ENCODE data around the gene SORBS2. TPM values are rescaled to one million over a fixed set of nuclear protein-coding genes. Genes with fewer than 3 reads are reported as not detected.

The SORBS2 gene
- total RNA-seq, 4 donors from 2014 or later: 290 to 437 (median 377) TPM

GRCh38 chr4:185662030-185662778 lies 149.8 kb downstream of the SORBS2 start:
- TF ChIP-seq POLR2A (IDR thresholded peaks at IDR 0.05): no peak
- TF ChIP-seq CTCF (IDR thresholded peaks at IDR 0.05): no peak
- Histone ChIP-seq H3K4me1 (peaks cover 0 to under 1% of the 10 kb centered on the region in 2 donors), H3K4me3 (replicated peaks in 1 of 3) (no peak overlapping the region), H3K36me3 (peaks cover 16 to 40% of the 10 kb centered on the region in 2 donors), H3K9me3 (no peaks in the 10 kb centered on the region), H3K27me3 (no peaks in the 10 kb centered on the region), H3K27ac (no peak overlapping the region)
- DNase-seq: no peak
- WGBS, 2 donors: 93 to 96% methylated on average over 15 of the region's 15 CpGs
- intact Hi-C loops (cut with DNase I): no loop called here

DNA sequence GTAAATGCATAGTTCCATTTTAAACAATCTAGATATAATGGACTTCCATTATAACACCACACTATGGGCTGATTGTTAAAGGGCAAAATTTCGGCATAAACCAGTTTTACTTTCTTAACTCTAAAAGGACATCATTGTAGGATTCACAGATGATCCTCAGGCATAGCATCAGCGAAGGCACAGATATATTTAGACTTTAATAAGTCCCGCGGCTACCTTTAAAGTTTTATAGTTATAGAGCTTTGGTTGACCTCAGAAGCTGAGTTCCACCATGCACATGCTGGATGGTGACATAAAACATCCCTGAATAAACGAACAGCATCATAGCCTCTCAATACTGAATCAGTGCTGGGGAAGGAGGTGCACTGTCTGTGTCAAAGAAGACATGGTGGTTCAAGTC lies 151.7 kb downstream of the SORBS2 start:
- peaks cover 16 to 17% of the 10 kb centered on the region in 2 donors for H3K4me1 ChIP-seq
- peaks cover 16 to 35% of the 10 kb centered on the region in 2 donors for H3K36me3 ChIP-seq
- no peaks in the 10 kb centered on the region for H3K27me3 ChIP-seq
- no peaks in the 10 kb centered on the region for H3K9me3 ChIP-seq
- intact Hi-C loops (cut with DNase I): no loop called here
- TF ChIP-seq CTCF (IDR thresholded peaks at IDR 0.05): no peak
- TF ChIP-seq POLR2A (IDR thresholded peaks at IDR 0.05): no peak
- no peak for DNase-seq
- H3K27ac ChIP-seq: no peak overlapping the region
- WGBS, 2 donors: 91 to 92% methylated on average over 5 of the region's 5 CpGs
- H3K4me3 ChIP-seq (replicated peaks in 1 of 3): no peak overlapping the region

DNA sequence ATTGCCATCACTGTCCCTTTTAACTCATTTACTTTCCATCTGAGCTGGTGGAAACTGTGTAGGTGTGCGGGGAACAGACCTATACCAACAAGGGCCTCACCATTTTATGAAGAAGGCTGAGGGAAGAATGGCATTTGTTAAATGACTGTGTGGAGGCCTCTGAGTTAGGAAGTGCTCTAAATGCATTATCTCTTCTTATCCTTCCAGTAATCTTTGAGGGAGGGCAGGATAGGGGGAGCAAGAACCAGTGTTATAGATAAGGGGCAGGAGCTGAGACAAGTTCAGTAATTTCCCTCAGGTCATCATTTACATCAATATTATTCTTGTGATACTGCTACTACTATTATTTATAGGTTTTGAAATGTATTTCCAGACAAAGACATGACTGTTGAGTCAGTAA lies 154.3 kb downstream of the SORBS2 start:
- no peaks in the 10 kb centered on the region for H3K9me3 ChIP-seq
- intact Hi-C loops (cut with DNase I): loop anchor here (10.0 kb wide), 1 partner anchor 127 kb away; no protein-coding TSS in a partner anchor
- WGBS, 2 donors: 96 to 97% methylated on average over 1 of the region's 1 CpG

GRCh38 chr4:185657183-185657582 lies 154.8 kb downstream of the SORBS2 start:
- TF ChIP-seq CTCF (IDR thresholded peaks at IDR 0.05) (no peak), POLR2A (IDR thresholded peaks at IDR 0.05) (no peak)
- H3K27me3 ChIP-seq: no peaks in the 10 kb centered on the region
- peaks cover 28 to 30% of the 10 kb centered on the region in 2 donors for H3K4me1 ChIP-seq
- H3K9me3 ChIP-seq: no peaks in the 10 kb centered on the region
- peaks cover 19 to 33% of the 10 kb centered on the region in 2 donors for H3K36me3 ChIP-seq
- intact Hi-C loops (cut with DNase I): loop anchor here (10.0 kb wide), 1 partner anchor 128 kb away; no protein-coding TSS in a partner anchor
- WGBS, 2 donors: 85 to 86% methylated on average over 14 of the region's 14 CpGs
- H3K4me3 ChIP-seq (replicated peaks in 1 of 3): no peak overlapping the region
- DNase-seq: no peak
- peak overlapping the region; percentile 71 to 81 (median 79) for H3K27ac ChIP-seq

More for the DNA sequence above, 154.3 kb downstream of the SORBS2 start:
- TF ChIP-seq CTCF (IDR thresholded peaks at IDR 0.05): no peak
- TF ChIP-seq POLR2A (IDR thresholded peaks at IDR 0.05): no peak
- Histone ChIP-seq H3K27me3 (no peaks in the 10 kb centered on the region), H3K4me1 (peaks cover 28 to 30% of the 10 kb centered on the region in 2 donors), H3K4me3 (replicated peaks in 1 of 3) (no peak overlapping the region), H3K27ac (peak overlapping the region in 2 of 3 donors; percentile 79 to 81), H3K36me3 (peaks cover 16 to 31% of the 10 kb centered on the region in 2 donors)
- no peak for DNase-seq

- no peaks in the 10 kb centered on the region for H3K27me3 ChIP-seq
- peaks cover 19 to 34% of the 10 kb centered on the region in 2 donors for H3K36me3 ChIP-seq
- TF ChIP-seq POLR2A (IDR thresholded peaks at IDR 0.05) (peak in 1 of 2 donors; percentile 28), CTCF (IDR thresholded peaks at IDR 0.05) (peak; percentile 35 to 81 (median 72))
- H3K4me1 ChIP-seq: peaks cover 28 to 30% of the 10 kb centered on the region in 2 donors
- WGBS, 2 donors: 15 to 17% methylated on average over 6 of the region's 6 CpGs
- peak overlapping the region; percentile 71 to 81 (median 79) for H3K27ac ChIP-seq
- H3K4me3 ChIP-seq (replicated peaks in 1 of 3): no peak overlapping the region
- intact Hi-C loops (cut with DNase I): loop anchor here (10.0 kb wide), 1 partner anchor 128 kb away; no protein-coding TSS in a partner anchor
- DNase-seq: peak; percentile 83 to 87
- no peaks in the 10 kb centered on the region for H3K9me3 ChIP-seq
Measured at GRCh38 chr4:185656467-185656931, 155.5 kb downstream of the SORBS2 start.

Measured in thyroid gland (tissue), 4 donors.